ENCODE measurements around the gene LSR.

The LSR gene

GRCh38 chr19:35306473-35307246, 57.9 kb downstream of the LSR start:
- no peaks in the 10 kb centered on the region for H3K27me3 ChIP-seq (ENCODE audit: insufficient read depth, poor library complexity, severe bottlenecking)
- TF ChIP-seq POLR2AphosphoS5 (IDR thresholded peaks at IDR 0.05; ENCODE audit: low read depth): no peak
- TF ChIP-seq, protein P1, sequence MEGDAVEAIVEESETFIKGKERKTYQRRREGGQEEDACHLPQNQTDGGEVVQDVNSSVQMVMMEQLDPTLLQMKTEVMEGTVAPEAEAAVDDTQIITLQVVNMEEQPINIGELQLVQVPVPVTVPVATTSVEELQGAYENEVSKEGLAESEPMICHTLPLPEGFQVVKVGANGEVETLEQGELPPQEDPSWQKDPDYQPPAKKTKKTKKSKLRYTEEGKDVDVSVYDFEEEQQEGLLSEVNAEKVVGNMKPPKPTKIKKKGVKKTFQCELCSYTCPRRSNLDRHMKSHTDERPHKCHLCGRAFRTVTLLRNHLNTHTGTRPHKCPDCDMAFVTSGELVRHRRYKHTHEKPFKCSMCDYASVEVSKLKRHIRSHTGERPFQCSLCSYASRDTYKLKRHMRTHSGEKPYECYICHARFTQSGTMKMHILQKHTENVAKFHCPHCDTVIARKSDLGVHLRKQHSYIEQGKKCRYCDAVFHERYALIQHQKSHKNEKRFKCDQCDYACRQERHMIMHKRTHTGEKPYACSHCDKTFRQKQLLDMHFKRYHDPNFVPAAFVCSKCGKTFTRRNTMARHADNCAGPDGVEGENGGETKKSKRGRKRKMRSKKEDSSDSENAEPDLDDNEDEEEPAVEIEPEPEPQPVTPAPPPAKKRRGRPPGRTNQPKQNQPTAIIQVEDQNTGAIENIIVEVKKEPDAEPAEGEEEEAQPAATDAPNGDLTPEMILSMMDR (IDR thresholded peaks at IDR 0.05; ENCODE audit: insufficient read depth, low read length): peak; percentile 15
- no peak overlapping the region for H3K27ac ChIP-seq (replicated peaks)
- no peak overlapping the region for H3K4me3 ChIP-seq (replicated peaks; ENCODE audit: insufficient read depth, low read length)
- DNase-seq (ENCODE audit: low read depth in 1 of 2, low spot score in 1 of 2): no peak

GRCh38 chr19:35307931-35308330, 59.1 kb downstream of the LSR start:
- Histone ChIP-seq H3K4me3 (replicated peaks; ENCODE audit: insufficient read depth, low read length) (no peak overlapping the region), H3K27me3 (ENCODE audit: insufficient read depth, poor library complexity, severe bottlenecking) (no peaks in the 10 kb centered on the region), H3K27ac (replicated peaks) (no peak overlapping the region)
- no peak for DNase-seq (ENCODE audit: low read depth in 1 of 2, low spot score in 1 of 2)
- TF ChIP-seq SPI1 (IDR thresholded peaks at IDR 0.05; ENCODE audit: borderline replicate concordance, low read depth) (no peak), GABPA (IDR thresholded peaks at IDR 0.05; ENCODE audit: low read depth) (no peak), POLR2AphosphoS5 (IDR thresholded peaks at IDR 0.05; ENCODE audit: low read depth) (no peak), REST (IDR thresholded peaks at IDR 0.05; ENCODE audit: insufficient replicate concordance, low read depth) (no peak)
- TF ChIP-seq, protein P1 (IDR thresholded peaks at IDR 0.05; ENCODE audit: insufficient read depth, low read length): no peak

- Histone ChIP-seq H3K27me3 (ENCODE audit: insufficient read depth, poor library complexity, severe bottlenecking) (no peaks in the 10 kb centered on the region), H3K27ac (replicated peaks) (no peak overlapping the region), H3K4me3 (replicated peaks; ENCODE audit: insufficient read depth, low read length) (no peak overlapping the region)
- no peak for DNase-seq (ENCODE audit: low read depth in 1 of 2, low spot score in 1 of 2)
- no peak for TF ChIP-seq POLR2AphosphoS5 (IDR thresholded peaks at IDR 0.05; ENCODE audit: low read depth)
- TF ChIP-seq GABPA (IDR thresholded peaks at IDR 0.05; ENCODE audit: low read depth): no peak
- no peak for TF ChIP-seq SPI1 (IDR thresholded peaks at IDR 0.05; ENCODE audit: borderline replicate concordance, low read depth)
- TF ChIP-seq REST (IDR thresholded peaks at IDR 0.05; ENCODE audit: insufficient replicate concordance, low read depth): no peak
- TF ChIP-seq, protein P1 (IDR thresholded peaks at IDR 0.05; ENCODE audit: insufficient read depth, low read length): no peak
Measured at GRCh38 chr19:35308910-35309309, 60.1 kb downstream of the LSR start.

Measured in HL-60 (cell line).